Tibial nerve (tissue), 4 donors: ENCODE measurements around the gene PLEKHG2.

Experiments
- CTCF ChIP-seq, 5 experiments: fragments of 200-600 bp in 3 of 5; fragments of 450-650 bp in 2 of 5; sonication (generic) in 3 of 5; IDR thresholded peaks; one replicate each; pipeline ENCODE4 v1.5.1; 2016 to 2019; ENCODE audit warnings: antibody characterized with exemption in 5 of 5, mild to moderate bottlenecking in 3 of 5, moderate library complexity in 2 of 5
- EP300 ChIP-seq, 2 donors: sonication (generic); formaldehyde crosslinking; IDR thresholded peaks; one replicate each; pipeline ENCODE4 v1.6.1; 2017; ENCODE audit warnings: antibody characterized with exemption in 2 of 2, mild to moderate bottlenecking in 1 of 2
- POLR2A ChIP-seq, 2 donors: fragments of 450-650 bp; IDR thresholded peaks; one replicate each; pipeline ENCODE4 v1.6.1; 2017; ENCODE audit warnings: antibody characterized with exemption in 2 of 2, mild to moderate bottlenecking in 2 of 2, moderate library complexity in 2 of 2

GRCh38 chr19:39465956-39466747 is 53.7 kb downstream of the PLEKHG2 start:
- TF ChIP-seq CTCF (IDR thresholded peaks at IDR 0.05) (no peak), POLR2A (IDR thresholded peaks at IDR 0.05) (no peak), EP300 (IDR thresholded peaks at IDR 0.05) (no peak)
